K562 (cell line): ENCODE data around the gene TMEM255A. TPM values are rescaled to one million over a fixed set of nuclear protein-coding genes. Genes with fewer than 3 reads are reported as not detected.
A peak's percentile ranks its signal among the peaks of the same experiment; 100 is the strongest.

Experiments
- BHLHE40 ChIP-seq: IDR thresholded peaks from 2 replicates; pipeline ENCODE4 v1.6.1; 2011; ENCODE audit warnings: low read length, improper control_type of control experiment
- CREB3L1 ChIP-seq: fragments of 450-650 bp; IDR thresholded peaks from 2 replicates; pipeline ENCODE4 v1.6.1; 2014; ENCODE audit warnings: low read depth, mild to moderate bottlenecking, moderate library complexity, borderline replicate concordance
- GTF2E2 ChIP-seq: fragments of 200-800 bp; sonication (Bioruptor generic); IDR thresholded peaks from 2 replicates; pipeline ENCODE4 v1.6.1; 2016; ENCODE audit warnings: missing genetic modification characterization, missing compliant biosample characterization
- LARP7 ChIP-seq: fragments of 450-650 bp; IDR thresholded peaks from 2 replicates; pipeline ENCODE4 v1.6.1; 2016
- NCOA6 ChIP-seq: fragments of 450-650 bp; IDR thresholded peaks from 2 replicates; pipeline ENCODE4 v1.6.1; 2017; ENCODE audit warnings: mild to moderate bottlenecking
- PPARD ChIP-seq: fragments of 250-450 bp; sonication (Bioruptor Pico); IDR thresholded peaks from 2 replicates; pipeline ENCODE4 v1.8.0; 2022; ENCODE audit warnings: inconsistent platforms, mild to moderate bottlenecking, moderate library complexity
- RAD51 ChIP-seq: fragments of 450-650 bp; IDR thresholded peaks from 2 replicates; pipeline ENCODE4 v1.7.1; 2016; ENCODE audit warnings: low read depth, mild to moderate bottlenecking, borderline replicate concordance
- TBL1XR1 ChIP-seq, 2 experiments: IDR thresholded peaks; 2 replicates each; pipeline ENCODE4 v1.6.1; 2012; ENCODE audit warnings: improper control_type of control experiment in 2 of 2, low read length in 2 of 2, mild to moderate bottlenecking in 1 of 2
- ZBTB40 ChIP-seq, 2 experiments: fragments of 450-650 bp in 1 of 2; sonication (generic) in 1 of 2; formaldehyde crosslinking in 1 of 2; IDR thresholded peaks; 2 replicates each; pipeline versions ENCODE4 v1.7.1 to v1.9.0; 2016 to 2022; ENCODE audit warnings: inconsistent platforms in 1 of 2, mild to moderate bottlenecking in 1 of 2, missing genetic modification reagents in 1 of 2
- ZNF695 ChIP-seq: fragments of 450-650 bp; formaldehyde crosslinking; IDR thresholded peaks from 2 replicates; pipeline ENCODE4 v1.4.0; 2020; ENCODE audit warnings: mild to moderate bottlenecking, moderate library complexity
- polyA plus RNA-seq, 8 experiments: library from polyadenylated mRNA; depleted of rRNA in 4 of 8; stranded (reverse) in 5 of 8; unstranded in 3 of 8; fragments of >200 nt; fragmentation: Nextera tagmentation in 2 of 8; fragmentation: Illumina TruSeq in 1 of 8; extraction: Ambion mirVana in 2 of 8; extraction: Trizol in 1 of 8; gene quantifications; 2 replicates each; pipeline versions ENCODE4 v1.2.1 to v1.2.3, GENCODE V29; 2011 to 2014; ENCODE audit warnings: inconsistent platforms in 1 of 8, missing spikeins in 1 of 8
- total RNA-seq, 7 experiments: library from RNA; depleted of rRNA in 6 of 7; stranded (reverse); fragments of >200 nt in 6 of 7; fragmentation: Illumina TruSeq in 2 of 7; extraction: Trizol in 2 of 7; gene quantifications; 2 replicates each; pipeline versions ENCODE4 v1.2.1 to v1.2.3, GENCODE V29; 2011 to 2021; ENCODE audit warnings: low replicate concordance in 1 of 7
- TF ChIP-seq, protein P1 (sequence below), 2 experiments: fragments of 450-650 bp in 1 of 2; sonication (generic) in 1 of 2; formaldehyde crosslinking in 1 of 2; IDR thresholded peaks in 1 of 2; conservative IDR thresholded peaks in 1 of 2; 2 replicates each; pipeline versions ENCODE4 v1.6.1 to v1.8.1; 2016 to 2023; ENCODE audit warnings: mild to moderate bottlenecking in 2 of 2, moderate library complexity in 2 of 2, inconsistent platforms in 1 of 2, missing genetic modification reagents in 1 of 2
- TF ChIP-seq, protein P2 (sequence below), 2 experiments: fragments of 450-650 bp in 1 of 2; sonication (generic) in 1 of 2; formaldehyde crosslinking; conservative IDR thresholded peaks; 2 replicates each; pipeline versions ENCODE4 v1.4.0 to v1.8.1; 2020 to 2022; ENCODE audit warnings: mild to moderate bottlenecking in 1 of 2, missing genetic modification reagents in 1 of 2

TMEM255A gene
- total and polyA plus RNA-seq, 9 of the 15 experiments (the other 6 are each of a cell fraction or from before 2014, with no cell fraction given), result 0.01 TPM; not detected in 8

GRCh38 chrX:120250522-120251271 lies 60.6 kb downstream of the TMEM255A start, which contains the start of gene ZBTB33 (continued):
- TF ChIP-seq ZBTB40 (IDR thresholded peaks at IDR 0.05) (no peak), ZBTB40 (CRISPR knock-in tag; IDR thresholded peaks at IDR 0.05) (peak; percentile 31; the same call in 1 of the 2 replicates), CREB3L1 (peak; percentile 82; the same call in 1 of the 2 replicates), GTF2E2 (tag) (no peak), BHLHE40 (0 out of 2 replicates have a peak, but pooled peaks have one; percentile 7), NCOA6 (peak; percentile 54; the same call in 1 of the 2 replicates), PPARD (no peak), LARP7 (no peak), TBL1XR1 (IDR thresholded peaks at IDR 0.05; ENCODE audit: low read length in 2 of 2) (peak in 1 of 2 experiments; percentile 49; a peak in 1 of 4 replicates), ZNF695 (CRISPR knock-in tag) (no peak), RAD51 (no peak)
- TF ChIP-seq, protein P1, sequence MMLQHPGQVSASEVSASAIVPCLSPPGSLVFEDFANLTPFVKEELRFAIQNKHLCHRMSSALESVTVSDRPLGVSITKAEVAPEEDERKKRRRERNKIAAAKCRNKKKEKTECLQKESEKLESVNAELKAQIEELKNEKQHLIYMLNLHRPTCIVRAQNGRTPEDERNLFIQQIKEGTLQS (IDR thresholded peaks at IDR 0.05), result no peak
- TF ChIP-seq, protein P1 (CRISPR knock-in tag; conservative IDR thresholded peaks at IDR 0.05), result 0 out of 2 replicates have a peak, but pooled peaks have one; percentile 24
- TF ChIP-seq, protein P2, sequence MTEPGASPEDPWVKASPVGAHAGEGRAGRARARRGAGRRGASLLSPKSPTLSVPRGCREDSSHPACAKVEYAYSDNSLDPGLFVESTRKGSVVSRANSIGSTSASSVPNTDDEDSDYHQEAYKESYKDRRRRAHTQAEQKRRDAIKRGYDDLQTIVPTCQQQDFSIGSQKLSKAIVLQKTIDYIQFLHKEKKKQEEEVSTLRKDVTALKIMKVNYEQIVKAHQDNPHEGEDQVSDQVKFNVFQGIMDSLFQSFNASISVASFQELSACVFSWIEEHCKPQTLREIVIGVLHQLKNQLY (CRISPR knock-in tag; conservative IDR thresholded peaks at IDR 0.05), result peak in 1 of 2 experiments; percentile 70; a peak in 1 of 4 replicates
